CD4-positive, alpha-beta T cell (primary cell): ENCODE data around the gene PRRG4. TPM values are rescaled to one million over a fixed set of nuclear protein-coding genes. Genes with fewer than 3 reads are reported as not detected.

Experiments used
- ATAC-seq: fragments of 200-7000 bp; cut with Tn5 transposase; one replicate; pipeline ENCODE4 v1.10.0; 2022; ENCODE audit warnings: mild to moderate bottlenecking; ENCODE audit not compliant: poor library complexity
- CTCF ChIA-PET: fragments of 350-600 bp; sonication (Branson Sonifier 250); formaldehyde crosslinking; loops from one replicate; lab custom pipeline; 2021; ENCODE audit warnings: antibody characterized with exemption, inconsistent platforms; lab: Charles Lee
- POLR2A ChIA-PET: fragments of 350-600 bp; sonication (Branson Sonifier 250); formaldehyde crosslinking; loops from one replicate; lab custom pipeline; 2021; ENCODE audit warnings: antibody characterized with exemption, inconsistent platforms; lab: Charles Lee
- DNase-seq, 14 experiments: peaks; one replicate each; pipeline ENCODE4 v3.0.0-alpha.2; 2013 to 2020; ENCODE audit warnings: mixed read lengths in 2 of 14
- H3K27ac ChIP-seq, 2 donors: one replicate each; pipeline versions ENCODE4 v1.5.1 to v1.7.0; 2013; ENCODE audit warnings: low read length in 2 of 2, low read depth in 1 of 2, mild to moderate bottlenecking in 1 of 2
- H3K27me3 ChIP-seq, 2 experiments: 1 replicate in 1 of 2; 2 replicates in 1 of 2; pipeline versions ENCODE4 v1.6.1 to v1.7.0; 2013; ENCODE audit warnings: low read length in 2 of 2, control low read depth in 1 of 2, mild to moderate bottlenecking in 1 of 2, moderate library complexity in 1 of 2; ENCODE audit not compliant: insufficient read depth in 2 of 2, control insufficient read depth in 1 of 2
- H3K36me3 ChIP-seq: one replicate; pipeline ENCODE4 v1.6.1; 2013; ENCODE audit warnings: low read length, control low read depth; ENCODE audit not compliant: insufficient read depth
- H3K4me1 ChIP-seq: one replicate; pipeline ENCODE4 v1.6.1; 2013; ENCODE audit warnings: low read length, control low read depth; ENCODE audit not compliant: insufficient read depth
- H3K4me3 ChIP-seq: one replicate; pipeline ENCODE4 v1.5.1; 2013; ENCODE audit warnings: mild to moderate bottlenecking, low read length, moderate library complexity
- H3K9me3 ChIP-seq, 2 experiments: 1 replicate in 1 of 2; 2 replicates in 1 of 2; pipeline versions ENCODE4 v1.6.1 to v1.7.0; 2013; ENCODE audit warnings: low read length in 2 of 2, mild to moderate bottlenecking in 2 of 2, control low read depth in 1 of 2, moderate library complexity in 1 of 2; ENCODE audit not compliant: control insufficient read depth in 1 of 2, insufficient read depth in 1 of 2
- H3K27ac Mint-ChIP-seq: one replicate; pipeline ENCODE4 v1.8.0; 2020; ENCODE audit warnings: mixed read lengths
- H3K27me3 Mint-ChIP-seq: one replicate; pipeline ENCODE4 v1.8.0; 2021; ENCODE audit warnings: mixed read lengths
- H3K36me3 Mint-ChIP-seq: one replicate; pipeline ENCODE4 v1.8.0; 2021; ENCODE audit warnings: low read depth, mixed read lengths
- H3K4me1 Mint-ChIP-seq: one replicate; pipeline ENCODE4 v1.8.0; 2021; ENCODE audit warnings: low read depth, mixed read lengths
- H3K4me3 Mint-ChIP-seq: one replicate; pipeline ENCODE4 v1.8.0; 2020; ENCODE audit warnings: mild to moderate bottlenecking, mixed read lengths
- H3K9me3 Mint-ChIP-seq: one replicate; pipeline ENCODE4 v1.8.0; 2020; ENCODE audit warnings: mixed read lengths
- CTCF ChIP-seq: fragments of 200-600 bp; IDR thresholded peaks from one replicate; pipeline ENCODE4 v1.8.0; 2022; ENCODE audit warnings: antibody characterized with exemption, mild to moderate bottlenecking
- intact Hi-C, 2 experiments: fragments of 100-400 bp; cut with DNase I in 1 of 2; cut with micrococcal nuclease in 1 of 2; formaldehyde crosslinking; loops; one replicate each; pipeline versions ENCODE4 v1.15.1 to v1.9.0; 2023 to 2025; cut with DNase I, micrococcal nuclease
- total RNA-seq, 174 experiments: library from RNA in 2 of 174; stranded (reverse) in 2 of 174; gene quantifications; one replicate each; pipeline ENCODE4 v1.2.3 and lab custom pipeline; 2021 to 2026

Gene PRRG4
- total RNA-seq, 2 experiments from 2014 or later: 0.05 TPM; not detected in 1

GRCh38 chr11:32827276-32827675 is 2.5 kb upstream of the PRRG4 start:
- peaks cover 12% of the 10 kb centered on the region for H3K4me1 Mint-ChIP-seq
- intact Hi-C loops: no loop called here
- CTCF ChIA-PET: no interaction called here

GRCh38 chr11:32829157-32829679 is 509 bp upstream of the PRRG4 start:
- Histone ChIP-seq H3K4me1 (peaks cover 11% of the 10 kb centered on the region), H3K4me3 (peak overlapping the region; percentile 48), H3K27ac (no peak overlapping the region), H3K27me3 (peaks cover 10 to 23% of the 10 kb centered on the region in 2 experiments), H3K9me3 (peaks cover 0 to 4% of the 10 kb centered on the region in 2 experiments), H3K36me3 (no peaks in the 10 kb centered on the region)
- Mint-ChIP-seq H3K27ac (no peak overlapping the region), H3K4me3 (peak overlapping the region; percentile 79), H3K9me3 (no peaks in the 10 kb centered on the region), H3K27me3 (peaks cover 50% of the 10 kb centered on the region), H3K4me1 (peaks cover 12% of the 10 kb centered on the region), H3K36me3 (no peaks in the 10 kb centered on the region)
- CTCF ChIA-PET: no interaction called here
- DNase-seq (peak in 2 of 14 experiments; percentile 8 to 18), ATAC-seq (no peak)
- no peak for TF ChIP-seq CTCF
- POLR2A ChIA-PET: no interaction called here
- intact Hi-C loops: no loop called here

More at GRCh38 chr11:32827276-32827675, 2.5 kb upstream of the PRRG4 start:
- DNase-seq (no peak), ATAC-seq (no peak)
- Histone ChIP-seq H3K4me1 (peaks cover 11% of the 10 kb centered on the region), H3K27ac (no peak overlapping the region), H3K36me3 (no peaks in the 10 kb centered on the region), H3K9me3 (peaks cover 0 to 9% of the 10 kb centered on the region in 2 experiments), H3K27me3 (peaks cover 10 to 20% of the 10 kb centered on the region in 2 experiments), H3K4me3 (no peak overlapping the region)
- no peak overlapping the region for H3K4me3 Mint-ChIP-seq
- POLR2A ChIA-PET: no interaction called here
- no peaks in the 10 kb centered on the region for H3K36me3 Mint-ChIP-seq
- H3K9me3 Mint-ChIP-seq: peaks cover 2% of the 10 kb centered on the region
- H3K27ac Mint-ChIP-seq: no peak overlapping the region
- peaks cover 40% of the 10 kb centered on the region for H3K27me3 Mint-ChIP-seq
- no peak for TF ChIP-seq CTCF

GRCh38 chr11:32830413-32830738 is 649 bp downstream of the PRRG4 start:
- Mint-ChIP-seq H3K27me3 (peaks cover 50% of the 10 kb centered on the region), H3K4me1 (peaks cover 12% of the 10 kb centered on the region), H3K27ac (no peak overlapping the region), H3K36me3 (no peaks in the 10 kb centered on the region), H3K9me3 (no peaks in the 10 kb centered on the region), H3K4me3 (peak overlapping the region; percentile 18)
- peak overlapping the region; percentile 50 for H3K4me3 ChIP-seq
- peaks cover 10 to 23% of the 10 kb centered on the region in 2 experiments for H3K27me3 ChIP-seq
- ATAC-seq (no peak), DNase-seq (peak in 2 of 14 experiments; percentile 19 to 34)
- POLR2A ChIA-PET: no interaction called here
- intact Hi-C loops: no loop called here
- CTCF ChIA-PET: no interaction called here
- H3K9me3 ChIP-seq: peaks cover 0 to 4% of the 10 kb centered on the region in 2 experiments
- H3K27ac ChIP-seq: no peak overlapping the region
- no peak for TF ChIP-seq CTCF
- H3K4me1 ChIP-seq: peaks cover 11% of the 10 kb centered on the region
- no peaks in the 10 kb centered on the region for H3K36me3 ChIP-seq
